H9 (cell line): ENCODE data around the gene IZUMO4. TPM values are rescaled to one million over a fixed set of nuclear protein-coding genes. Genes with fewer than 3 reads are reported as not detected.

Experiments
- DNase-seq: peaks from one replicate; pipeline ENCODE4 v3.0.0-alpha.2; 2017
- H2AFZ ChIP-seq: one replicate; pipeline ENCODE4 v1.6.1; 2013; ENCODE audit warnings: mild to moderate bottlenecking, low read length, control low read depth, moderate library complexity
- H2AK5ac ChIP-seq: 2 replicates; pipeline ENCODE4 v1.6.1; 2013; ENCODE audit warnings: low read length, control low read depth, mixed read lengths; ENCODE audit not compliant: insufficient read length
- H2BK120ac ChIP-seq: one replicate; pipeline ENCODE4 v1.6.1; 2013; ENCODE audit warnings: low read depth, mild to moderate bottlenecking, low read length, control low read depth, inconsistent platforms; ENCODE audit not compliant: poor library complexity, severe bottlenecking
- H2BK12ac ChIP-seq: 2 replicates; pipeline ENCODE4 v1.6.1; 2013; ENCODE audit warnings: low read length, control low read depth, mixed read lengths, low read depth; ENCODE audit not compliant: insufficient read length
- H2BK15ac ChIP-seq: 2 replicates; pipeline ENCODE4 v1.6.1; 2013; ENCODE audit warnings: low read depth, low read length, control low read depth
- H2BK20ac ChIP-seq: one replicate; pipeline ENCODE4 v1.6.1; 2013; ENCODE audit warnings: low read depth, mild to moderate bottlenecking, low read length, control low read depth, inconsistent platforms; ENCODE audit not compliant: poor library complexity, severe bottlenecking
- H2BK5ac ChIP-seq: 2 replicates; pipeline ENCODE4 v1.6.1; 2013; ENCODE audit warnings: low read length, control low read depth, mixed read lengths; ENCODE audit not compliant: insufficient read length
- H3K14ac ChIP-seq: 2 replicates; pipeline ENCODE4 v1.6.1; 2013; ENCODE audit warnings: low read length, control low read depth; ENCODE audit not compliant: insufficient read depth
- H3K18ac ChIP-seq: 2 replicates; pipeline ENCODE4 v1.6.1; 2013; ENCODE audit warnings: low read depth, mild to moderate bottlenecking, mixed read lengths, low read length, control low read depth; ENCODE audit not compliant: insufficient read length
- H3K23ac ChIP-seq: 2 replicates; pipeline ENCODE4 v1.6.1; 2013; ENCODE audit warnings: low read length, control low read depth, mixed read lengths, low read depth; ENCODE audit not compliant: insufficient read length
- H3K23me2 ChIP-seq: 2 replicates; pipeline ENCODE4 v1.6.1; 2013; ENCODE audit warnings: low read depth, mild to moderate bottlenecking, mixed read lengths, low read length, control low read depth; ENCODE audit not compliant: insufficient read length, poor library complexity, severe bottlenecking
- H3K27ac ChIP-seq: 2 replicates; pipeline ENCODE4 v1.5.1; 2013; ENCODE audit warnings: low read length, control low read depth, mixed read lengths, low read depth; ENCODE audit not compliant: insufficient read length
- H3K27me3 ChIP-seq: 2 replicates; pipeline ENCODE4 v1.6.1; 2013; ENCODE audit warnings: low read length, control low read depth, inconsistent platforms; ENCODE audit not compliant: insufficient read depth
- H3K4ac ChIP-seq: 2 replicates; pipeline ENCODE4 v1.6.1; 2013; ENCODE audit warnings: low read depth, mild to moderate bottlenecking, control low read depth, inconsistent platforms, low read length, moderate library complexity
- H3K4me1 ChIP-seq: 2 replicates; pipeline ENCODE4 v1.6.1; 2013; ENCODE audit warnings: low read length, control low read depth, inconsistent platforms; ENCODE audit not compliant: insufficient read depth
- H3K4me2 ChIP-seq: 2 replicates; pipeline ENCODE4 v1.6.1; 2013; ENCODE audit warnings: low read length, control low read depth, mixed read lengths; ENCODE audit not compliant: insufficient read length, insufficient read depth
- H3K56ac ChIP-seq: 2 replicates; pipeline ENCODE4 v1.6.1; 2013; ENCODE audit warnings: low read depth, mild to moderate bottlenecking, mixed read lengths, low read length, control low read depth; ENCODE audit not compliant: insufficient read length
- H3K79me1 ChIP-seq: 2 replicates; pipeline ENCODE4 v1.6.1; 2013; ENCODE audit warnings: low read depth, mild to moderate bottlenecking, moderate library complexity, low read length, control low read depth, inconsistent platforms; ENCODE audit not compliant: insufficient read depth, poor library complexity, severe bottlenecking
- H3K79me2 ChIP-seq: 2 replicates; pipeline ENCODE4 v1.6.1; 2013; ENCODE audit warnings: low read length, control low read depth, inconsistent platforms; ENCODE audit not compliant: insufficient read depth
- H3K9ac ChIP-seq: 2 replicates; pipeline ENCODE4 v1.6.1; 2013; ENCODE audit warnings: low read length, control low read depth, mixed read lengths; ENCODE audit not compliant: insufficient read length; ENCODE audit errors: extremely low read depth
- H3K9me3 ChIP-seq: one replicate; pipeline ENCODE4 v1.6.1; 2013; ENCODE audit warnings: low read depth, low read length, inconsistent platforms; ENCODE audit not compliant: control insufficient read depth
- H3T11ph ChIP-seq: one replicate; pipeline ENCODE4 v1.6.1; 2013; ENCODE audit warnings: mild to moderate bottlenecking, low read length, control low read depth, inconsistent platforms
- H4K20me1 ChIP-seq: one replicate; pipeline ENCODE4 v1.6.1; 2013; ENCODE audit not compliant: control insufficient read depth, insufficient read length, insufficient read depth
- H4K5ac ChIP-seq: 2 replicates; pipeline ENCODE4 v1.6.1; 2013; ENCODE audit warnings: low read depth, mild to moderate bottlenecking, mixed read lengths, low read length, control low read depth; ENCODE audit not compliant: insufficient read length
- H4K8ac ChIP-seq: replicated peaks from 2 replicates; pipeline ENCODE4 v1.6.1; 2013; ENCODE audit warnings: low read length, control low read depth, mixed read lengths, low read depth; ENCODE audit not compliant: insufficient read length
- H4K91ac ChIP-seq: 2 replicates; pipeline ENCODE4 v1.6.1; 2013; ENCODE audit warnings: low read depth, mild to moderate bottlenecking, moderate library complexity, mixed read lengths, low read length, control low read depth; ENCODE audit not compliant: insufficient read length
- H3K27ac Mint-ChIP-seq, 3 experiments: 2 replicates in 2 of 3; 3 replicates in 1 of 3; pipeline ENCODE4 v1.8.0; 2020 to 2021; ENCODE audit warnings: mixed read lengths in 3 of 3, mild to moderate bottlenecking in 1 of 3, moderate library complexity in 1 of 3
- H3K27me3 Mint-ChIP-seq: 2 replicates; pipeline ENCODE4 v1.8.0; 2021; ENCODE audit warnings: low read depth, mild to moderate bottlenecking, moderate library complexity, mixed read lengths
- H3K36me3 Mint-ChIP-seq, 3 experiments: 2 replicates in 2 of 3; 3 replicates in 1 of 3; pipeline ENCODE4 v1.8.0; 2020 to 2021; ENCODE audit warnings: low read depth in 3 of 3, mixed read lengths in 3 of 3; ENCODE audit not compliant: insufficient read depth in 1 of 3
- H3K4me1 Mint-ChIP-seq, 2 experiments: 2 replicates each; pipeline ENCODE4 v1.8.0; 2020; ENCODE audit warnings: mixed read lengths in 2 of 2
- H3K4me3 Mint-ChIP-seq, 2 experiments: 2 replicates in 1 of 2; 3 replicates in 1 of 2; pipeline ENCODE4 v1.8.0; 2020 to 2021; ENCODE audit warnings: mild to moderate bottlenecking in 2 of 2, mixed read lengths in 2 of 2, moderate library complexity in 1 of 2
- H3K9me3 Mint-ChIP-seq, 2 experiments: 2 replicates in 1 of 2; 3 replicates in 1 of 2; pipeline ENCODE4 v1.8.0; 2020; ENCODE audit warnings: mild to moderate bottlenecking in 2 of 2, mixed read lengths in 2 of 2, moderate library complexity in 1 of 2
- CTCF ChIP-seq: fragments of 200-600 bp; sonication (generic); conservative IDR thresholded peaks from 3 replicates; pipeline ENCODE4 v1.8.0; 2021; ENCODE audit warnings: antibody characterized with exemption, mild to moderate bottlenecking
- WGBS: extraction: QIAGEN DNeasy Blood & Tissue Kit; methylation state at CpG from one replicate; pipeline ENCODE4 v1.1.7; 2013; ENCODE audit warnings: missing lambda C conversion rate, low lambda C conversion rate, mixed read lengths; ENCODE audit not compliant: insufficient read length; ENCODE audit errors: extremely low coverage; 5-methylcytosine and 5-hydroxymethylcytosine counted together
- total RNA-seq: library from RNA; stranded (reverse); gene quantifications from 2 replicates; pipeline ENCODE4 v1.2.1, GENCODE V29; 2021

IZUMO4 gene
- total RNA-seq, 1 experiment from 2014 or later: 2.1 TPM

GRCh38 chr19:2099054-2099501 is 2.4 kb downstream of the IZUMO4 start:
- Histone ChIP-seq H2BK120ac (no peak overlapping the region), H3K23ac (no peak overlapping the region), H3K56ac (no peak overlapping the region), H3K4ac (no peak overlapping the region), H3K9me3 (no peaks in the 10 kb centered on the region), H3K27ac (no peak overlapping the region), H3K79me1 (no peaks in the 10 kb centered on the region), H4K20me1 (no peaks in the 10 kb centered on the region), H3K9ac (no peak overlapping the region), H4K5ac (no peak overlapping the region), H4K8ac (no peak overlapping the region), H4K91ac (no peak overlapping the region), H3K18ac (no peak overlapping the region), H2AFZ (no peak overlapping the region), H3K23me2 (no peaks in the 10 kb centered on the region), H3K14ac (no peak overlapping the region), H2BK20ac (no peak overlapping the region), H3K79me2 (no peaks in the 10 kb centered on the region), H2BK15ac (no peak overlapping the region), H3K4me2 (no peak overlapping the region), H2BK5ac (no peak overlapping the region), H3T11ph (no peak overlapping the region), H3K4me1 (no peaks in the 10 kb centered on the region), H2BK12ac (no peak overlapping the region), H3K27me3 (no peaks in the 10 kb centered on the region), H2AK5ac (no peak overlapping the region)
- peaks cover 11 to 40% (median 34%) of the 10 kb centered on the region in 3 experiments for H3K36me3 Mint-ChIP-seq
- H3K27ac Mint-ChIP-seq: no peak overlapping the region
- no peak for TF ChIP-seq CTCF
- no CpG with 5 or more reads among the region's 16 CpGs for WGBS
- H3K9me3 Mint-ChIP-seq: peaks cover 0 to 1% of the 10 kb centered on the region in 2 experiments; a peak in 1 of 5 replicates
- no peak for DNase-seq
- no peaks in the 10 kb centered on the region; the same call in 1 of the 2 replicates for H3K27me3 Mint-ChIP-seq
- H3K4me1 Mint-ChIP-seq: peaks cover 7 to 8% of the 10 kb centered on the region in 2 experiments; a peak in 3 of 4 replicates
- no peak overlapping the region for H3K4me3 Mint-ChIP-seq
